D341Med (cell line): ENCODE results near the gene MTFR2.

Source experiments
- DNase-seq: peaks from one replicate; pipeline ENCODE4 v3.0.0; 2012; ENCODE audit warnings: low spot score

MTFR2 gene

DNA sequence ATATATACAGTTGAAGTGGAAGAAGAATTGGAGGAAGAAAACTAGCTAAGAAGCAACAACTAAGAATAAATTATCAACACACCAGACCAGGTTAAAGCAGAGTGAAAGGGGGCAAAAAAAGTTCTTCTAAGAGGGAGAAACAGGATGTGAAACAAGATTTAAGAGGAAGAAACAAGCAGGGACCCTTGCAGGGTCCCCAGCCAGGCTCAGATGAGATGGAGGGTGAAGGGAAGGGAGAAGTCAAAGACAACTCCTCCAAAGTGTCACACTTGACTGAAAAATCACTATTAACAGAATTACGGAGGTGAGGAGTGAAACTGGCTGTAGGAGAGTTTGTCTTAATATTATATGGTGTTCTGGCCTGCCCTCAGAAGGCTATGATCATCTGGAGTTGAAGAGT, 65.4 kb downstream of the MTFR2 start:
- no peak for DNase-seq

DNA sequence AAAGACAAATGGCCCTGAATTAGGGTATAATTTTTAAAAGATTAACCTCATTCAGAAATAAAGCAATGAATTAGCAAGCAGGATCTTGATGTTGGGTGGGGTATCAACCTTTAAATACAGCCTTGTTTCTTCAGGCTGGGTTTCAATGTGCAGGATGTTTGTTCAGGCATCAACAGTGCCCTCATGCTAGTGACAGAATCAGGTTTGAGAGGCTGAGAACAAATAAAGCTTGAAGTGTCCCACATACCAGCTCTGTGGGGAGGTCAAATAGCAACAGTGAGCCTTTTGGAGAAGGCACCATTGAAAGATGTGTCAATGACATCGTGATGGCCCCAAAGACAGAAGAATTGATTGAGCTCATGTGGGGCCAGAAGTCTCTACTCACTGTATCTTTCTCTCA, 68.2 kb downstream of the MTFR2 start:
- no peak for DNase-seq

DNA sequence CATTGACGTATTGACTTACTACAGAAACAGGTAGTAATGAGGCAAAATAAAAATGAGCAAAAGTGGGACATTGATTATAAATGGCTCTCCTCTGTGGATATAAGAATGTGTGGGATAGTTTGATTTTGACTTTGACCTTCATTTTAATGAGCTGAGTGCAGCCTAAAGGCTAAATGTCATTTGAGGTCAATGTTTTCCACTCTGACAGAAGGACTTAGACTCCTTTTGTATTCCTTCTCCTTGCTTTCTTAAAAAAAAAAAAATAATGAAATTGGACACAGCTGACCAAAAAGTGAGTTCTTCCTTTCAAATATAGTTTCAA, 68.6 kb downstream of the MTFR2 start:
- no peak for DNase-seq
